NCI-H526 (cell line): ENCODE results near the gene CLGN.
"Not testable (repeated sequence)": the region's sequence is repeated elsewhere in the genome, so short reads cannot be mapped to it uniquely, and the experiment has no call there.

Experiments used
- DNase-seq, 2 experiments: peaks; one replicate each; lab custom pipeline; 2025; lab: John Stamatoyannopoulos, UW

Gene CLGN, protein sequence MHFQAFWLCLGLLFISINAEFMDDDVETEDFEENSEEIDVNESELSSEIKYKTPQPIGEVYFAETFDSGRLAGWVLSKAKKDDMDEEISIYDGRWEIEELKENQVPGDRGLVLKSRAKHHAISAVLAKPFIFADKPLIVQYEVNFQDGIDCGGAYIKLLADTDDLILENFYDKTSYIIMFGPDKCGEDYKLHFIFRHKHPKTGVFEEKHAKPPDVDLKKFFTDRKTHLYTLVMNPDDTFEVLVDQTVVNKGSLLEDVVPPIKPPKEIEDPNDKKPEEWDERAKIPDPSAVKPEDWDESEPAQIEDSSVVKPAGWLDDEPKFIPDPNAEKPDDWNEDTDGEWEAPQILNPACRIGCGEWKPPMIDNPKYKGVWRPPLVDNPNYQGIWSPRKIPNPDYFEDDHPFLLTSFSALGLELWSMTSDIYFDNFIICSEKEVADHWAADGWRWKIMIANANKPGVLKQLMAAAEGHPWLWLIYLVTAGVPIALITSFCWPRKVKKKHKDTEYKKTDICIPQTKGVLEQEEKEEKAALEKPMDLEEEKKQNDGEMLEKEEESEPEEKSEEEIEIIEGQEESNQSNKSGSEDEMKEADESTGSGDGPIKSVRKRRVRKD

DNA sequence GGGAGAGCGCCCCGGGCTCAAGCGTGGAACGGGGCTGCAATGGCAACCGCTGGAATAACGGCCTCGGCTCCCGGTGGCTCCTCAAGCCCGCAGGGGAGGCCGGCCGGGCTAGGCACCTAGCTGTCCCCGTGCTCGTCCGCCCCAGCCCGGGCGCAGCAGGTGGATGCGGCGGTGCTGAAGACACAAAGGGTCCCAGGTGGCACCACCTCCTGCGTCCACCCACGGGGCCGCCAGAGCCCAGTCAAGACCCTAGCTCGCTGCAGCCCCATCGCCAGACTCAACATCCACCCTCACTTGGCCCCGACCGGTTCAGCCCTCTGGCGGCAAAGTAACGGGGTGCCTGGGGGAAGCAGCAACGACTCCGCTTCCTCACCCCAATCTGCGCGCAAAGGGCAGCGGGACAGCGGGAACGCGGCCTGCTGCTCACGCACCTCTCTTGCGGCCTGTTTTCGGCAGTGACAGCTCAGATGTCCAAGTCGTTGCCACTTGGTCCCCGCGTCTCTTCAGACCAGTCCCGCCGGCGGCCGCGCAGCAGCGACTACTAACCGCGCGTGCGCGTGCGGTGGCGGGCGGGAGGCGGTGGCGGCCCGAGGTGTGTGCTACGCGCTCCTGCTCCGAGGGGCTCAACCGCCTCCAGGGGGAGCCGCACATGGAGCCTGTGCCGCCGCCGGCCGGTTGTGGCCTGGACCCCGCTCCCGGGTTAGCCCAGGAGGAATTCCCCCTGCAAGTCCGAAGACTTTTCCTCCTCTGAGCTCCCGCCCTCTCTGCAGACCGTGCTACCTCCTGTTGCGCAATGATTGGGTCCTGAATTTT is at the start of gene CLGN:
TSS of gene CLGN (minus strand) at position 543 of the 813 bp plus-strand sequence. CDS start 14,570 bp downstream, outside the sequence.
- DNase-seq, result peak; percentile 69 to 94

DNA sequence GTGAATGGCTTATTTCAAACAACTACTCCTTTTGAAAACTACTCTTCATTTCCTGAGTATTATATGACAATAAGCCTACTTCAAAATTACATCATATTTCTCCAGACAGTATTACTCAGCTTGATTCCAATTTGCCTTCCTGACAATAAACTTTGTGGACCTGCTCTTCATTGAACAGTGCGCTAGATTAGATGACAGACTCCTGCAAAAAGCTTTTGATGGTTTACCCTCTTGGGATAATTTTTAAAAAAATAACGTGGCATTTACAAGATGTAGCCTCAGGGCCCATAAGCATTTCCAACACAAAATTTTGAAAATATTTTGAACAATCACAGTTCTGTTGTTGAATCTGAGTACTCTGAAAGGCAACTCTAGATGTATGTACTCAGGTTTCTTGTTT is 44.7 kb upstream of the CLGN start:
- DNase-seq, result no peak

DNA sequence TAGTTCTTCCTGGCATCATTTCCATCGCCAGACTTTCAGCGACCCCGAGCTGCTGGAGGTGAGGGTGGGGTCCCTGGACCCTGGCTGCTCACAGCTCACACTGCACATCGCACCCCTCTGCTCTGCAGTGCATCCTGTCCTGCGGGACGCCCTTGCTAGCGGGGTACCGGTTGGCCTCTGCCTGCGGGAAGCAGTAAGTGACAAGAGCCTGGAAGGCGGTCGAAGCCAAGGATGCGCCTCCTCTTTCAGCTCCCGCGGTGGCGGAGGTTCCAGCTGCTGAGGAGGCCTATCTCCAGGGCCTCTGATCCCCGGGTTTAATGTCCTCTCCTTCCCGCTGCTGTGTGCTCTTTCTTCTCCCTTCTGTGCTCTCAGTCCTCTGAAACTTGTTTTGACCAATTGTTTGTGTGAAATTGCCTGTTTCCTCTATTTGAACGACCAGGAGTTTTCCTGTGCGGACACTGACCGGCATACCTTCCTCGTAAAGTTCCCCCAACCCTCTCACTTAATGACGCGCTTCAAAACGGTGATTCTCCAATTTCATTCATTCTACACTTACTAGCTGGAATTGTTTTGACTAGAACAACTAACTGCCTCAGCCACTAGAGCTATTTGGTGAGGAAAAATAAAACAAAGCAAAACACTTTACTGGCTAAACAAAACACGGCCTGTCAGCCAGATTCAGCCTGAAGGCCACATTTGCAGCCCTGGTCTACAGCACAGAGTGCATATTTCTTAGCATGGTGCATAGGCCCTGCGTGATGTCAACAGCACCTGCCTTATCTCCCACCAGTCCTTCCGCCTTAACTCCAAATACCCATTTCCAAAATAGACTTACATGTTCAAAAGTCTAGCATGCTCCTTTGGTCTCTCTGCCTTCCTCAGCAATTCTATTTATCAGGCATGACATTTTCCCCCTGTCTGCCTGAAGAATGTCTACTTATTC is 42.6 kb upstream of the CLGN start:
- DNase-seq, result no peak

DNA sequence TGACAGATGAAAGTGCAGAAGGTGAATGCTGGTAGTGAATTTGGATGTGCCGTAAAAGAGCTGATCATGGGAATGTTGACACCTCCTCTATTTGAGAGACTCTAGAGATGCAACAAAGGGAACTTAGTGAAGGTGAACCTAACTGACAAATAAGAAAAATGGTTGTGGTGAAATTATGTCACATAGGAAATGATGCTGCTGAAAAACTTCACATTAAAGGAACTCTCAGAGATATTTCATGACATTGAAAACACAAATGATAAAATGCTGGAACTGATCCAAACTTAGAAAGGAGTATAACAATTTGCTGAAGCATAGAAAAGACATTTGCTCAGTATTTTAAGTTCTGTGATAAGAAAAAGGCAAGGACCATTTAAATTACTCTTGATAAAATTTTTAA is 38.7 kb upstream of the CLGN start:
- DNase-seq, result no peak

DNA sequence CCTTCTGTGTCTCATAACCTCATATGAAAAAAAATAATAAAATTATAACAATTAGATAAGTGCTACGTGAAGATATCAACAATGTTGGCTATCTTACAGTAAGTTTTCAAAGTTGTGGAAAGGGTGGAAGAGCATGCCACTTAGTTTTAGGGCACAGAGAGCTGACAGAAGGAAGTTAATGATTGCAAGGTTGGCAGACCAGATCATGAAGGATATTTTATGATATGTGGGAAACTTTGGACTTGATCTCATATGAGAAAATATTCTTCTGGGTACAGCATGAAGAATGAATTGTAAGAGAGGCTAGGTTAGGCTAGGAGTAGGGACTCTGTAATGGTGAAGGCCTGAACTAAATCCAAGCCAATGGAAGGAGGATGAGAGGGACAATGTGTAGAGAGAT is 36.2 kb upstream of the CLGN start:
- DNase-seq, result no peak

DNA sequence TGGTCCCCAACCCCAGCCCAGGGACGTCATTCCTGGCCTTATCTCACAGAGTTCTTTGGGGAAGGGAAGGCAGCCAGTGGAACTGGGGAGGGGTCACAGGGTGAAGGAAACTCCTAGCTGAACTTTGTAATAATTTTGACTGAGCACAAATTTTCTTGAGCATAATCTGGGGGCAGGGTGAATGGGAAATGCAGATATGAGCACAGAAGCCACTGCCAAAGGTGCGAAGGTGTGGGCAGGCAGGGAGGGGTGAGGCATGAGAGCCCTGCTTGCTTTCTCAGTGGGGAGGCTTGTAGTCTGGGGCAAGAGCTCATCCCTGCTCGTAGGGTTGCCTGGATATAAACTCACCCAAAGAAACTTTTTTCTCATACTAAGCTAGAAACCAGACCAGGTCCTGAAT is 35.7 kb upstream of the CLGN start:
- DNase-seq, result no peak

DNA sequence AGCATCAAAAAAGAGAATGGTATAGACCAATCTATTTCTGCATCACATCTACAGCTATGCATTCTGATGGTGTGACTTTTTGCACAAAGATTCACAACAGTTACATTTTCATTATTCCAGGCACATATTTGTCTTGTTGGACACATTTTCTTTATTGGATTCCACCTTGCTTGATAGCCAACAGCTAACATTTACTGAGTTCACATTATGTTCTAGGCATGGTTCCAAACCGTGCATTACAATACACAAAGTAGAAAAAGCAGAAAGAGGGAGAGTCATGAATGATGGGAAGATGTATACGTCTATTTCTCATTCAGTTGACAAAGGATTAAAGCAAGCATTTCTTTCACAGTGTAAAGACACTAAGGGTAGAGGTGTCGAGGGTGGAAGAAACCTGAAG is 22.9 kb upstream of the CLGN start:
- no peak for DNase-seq

DNA sequence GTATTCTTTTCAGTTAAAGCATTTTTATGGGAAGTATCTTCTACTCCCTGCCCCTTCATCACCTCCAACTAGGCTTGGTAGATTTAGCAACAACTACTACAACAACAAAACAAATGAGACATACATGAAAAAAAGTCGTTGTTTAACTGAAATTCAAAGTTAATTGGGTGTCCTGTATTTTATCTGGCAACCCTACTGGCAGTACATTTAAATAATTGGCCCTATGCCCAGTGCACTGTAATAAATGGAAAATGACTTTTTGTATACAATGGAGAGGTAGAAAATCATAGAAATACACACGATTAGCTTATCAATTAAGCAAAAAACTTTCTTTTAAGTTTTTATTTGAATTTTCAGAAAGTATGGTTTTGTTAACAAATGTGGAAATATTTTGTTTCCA is 21.4 kb upstream of the CLGN start:
- DNase-seq, result peak; percentile 8 to 25

DNA sequence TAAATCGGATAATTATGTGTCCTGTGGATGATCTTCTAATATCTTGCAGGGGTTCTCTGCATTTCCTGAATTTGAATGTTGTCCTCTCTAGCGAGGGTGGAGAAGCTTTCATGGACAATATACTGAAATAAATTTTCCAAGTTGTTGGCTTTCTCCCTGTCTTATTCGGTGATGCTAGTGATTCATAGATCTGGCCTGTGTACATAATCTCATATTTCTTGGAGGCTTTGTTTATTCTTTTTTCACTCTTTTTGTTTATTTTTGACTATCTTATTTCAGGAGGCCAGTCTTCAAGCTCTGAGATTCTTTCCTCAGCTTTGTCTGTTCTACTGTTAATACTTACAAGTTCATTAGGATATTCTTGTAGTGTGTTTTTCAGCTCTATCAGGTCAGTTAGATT is 20.7 kb upstream of the CLGN start:
- DNase-seq, result no peak

DNA sequence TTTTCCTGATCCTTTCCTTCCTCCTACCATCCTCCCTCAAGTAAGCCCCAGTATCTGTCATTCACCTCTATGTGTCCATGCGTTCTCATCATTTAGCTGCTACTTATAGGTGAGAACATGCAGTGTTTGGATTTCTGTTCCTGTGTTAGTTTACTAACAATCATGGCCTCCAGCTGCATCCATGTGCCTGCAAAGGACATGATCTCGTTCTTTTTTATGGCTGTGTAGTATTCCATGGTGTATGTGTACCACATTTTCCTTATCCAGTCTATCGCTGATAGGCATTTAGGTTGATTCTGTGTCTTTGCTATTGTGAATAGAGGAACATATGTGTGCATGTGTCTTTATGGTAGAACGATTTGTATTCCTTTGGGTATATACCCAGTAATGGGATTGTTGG is 16.9 kb upstream of the CLGN start:
- not testable (repeated sequence) for DNase-seq

DNA sequence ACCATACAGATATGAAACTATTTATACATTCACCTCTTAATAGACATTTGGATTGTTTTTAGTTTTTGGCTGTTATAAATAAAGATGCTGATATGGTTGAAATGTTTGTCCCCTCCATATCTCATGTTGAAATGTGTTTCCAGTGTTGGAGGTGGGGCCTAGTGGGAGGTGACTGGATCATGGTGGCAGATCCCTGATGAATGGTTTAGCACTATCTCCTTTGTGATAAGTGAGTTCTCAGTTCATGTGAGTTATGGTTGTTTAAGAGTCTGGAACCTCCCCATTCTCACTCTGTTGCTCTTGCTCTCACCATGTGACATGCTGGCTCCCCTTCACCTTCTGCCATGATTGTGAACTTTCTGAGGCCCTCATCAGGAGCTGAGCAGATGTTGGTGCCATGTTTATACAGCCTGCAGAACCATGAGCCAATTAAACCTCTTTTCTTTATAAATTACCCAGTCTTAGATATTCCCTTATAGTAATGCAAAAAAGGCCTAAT is 12.2 kb upstream of the CLGN start:
- DNase-seq, result no peak

DNA sequence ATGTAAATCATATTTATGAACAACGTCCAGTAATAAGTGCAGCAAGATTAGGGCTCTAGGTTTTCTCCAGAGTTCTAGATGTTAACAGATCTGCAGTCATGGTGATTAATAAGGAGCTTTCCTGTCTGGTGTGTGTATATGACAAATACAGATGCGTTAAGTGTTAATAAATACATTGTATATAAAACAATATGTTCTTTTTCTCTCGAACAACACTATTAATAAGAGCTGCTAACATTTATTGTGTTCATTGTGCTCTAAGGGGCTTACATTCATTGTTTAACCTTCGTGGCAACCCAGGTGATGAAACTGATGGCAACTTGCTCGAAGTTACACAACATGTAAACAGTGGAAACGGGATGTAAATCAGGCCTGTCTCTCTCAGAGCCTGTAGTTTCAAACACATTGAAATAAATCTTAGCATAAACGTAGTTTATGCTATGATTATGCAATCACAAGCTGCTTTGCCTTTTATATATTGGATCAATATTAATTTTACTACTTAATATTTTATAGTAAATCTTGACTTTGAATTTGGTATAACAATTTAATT is 547 bp upstream of the CLGN start:
- DNase-seq, result peak in 1 of 2 experiments; percentile 39

DNA sequence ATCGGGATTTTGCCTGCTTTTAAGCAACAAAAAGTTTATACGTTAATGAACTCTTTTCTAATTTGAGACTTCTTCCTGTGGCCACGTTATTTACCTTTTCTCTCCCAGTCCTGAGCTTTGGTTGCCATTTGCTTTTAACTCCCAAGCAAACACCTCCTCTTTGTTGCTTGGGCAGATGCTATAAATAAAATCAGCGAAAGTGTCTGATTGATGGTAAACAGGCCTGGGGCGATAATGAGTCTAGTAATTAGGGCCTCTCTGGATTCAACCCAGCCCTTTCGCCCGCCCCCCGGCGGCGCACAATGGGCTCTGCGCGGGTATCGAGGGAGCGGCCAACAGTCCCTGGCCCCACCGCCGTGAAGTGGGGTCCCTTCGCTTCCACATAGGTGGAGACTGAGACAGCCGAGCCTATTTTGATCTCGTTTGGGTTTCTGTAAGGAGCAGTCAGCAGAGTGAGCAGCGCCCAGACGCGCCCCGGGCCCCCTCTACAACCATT is 790 bp downstream of the CLGN start:
- DNase-seq, result peak; percentile 61 to 87

DNA sequence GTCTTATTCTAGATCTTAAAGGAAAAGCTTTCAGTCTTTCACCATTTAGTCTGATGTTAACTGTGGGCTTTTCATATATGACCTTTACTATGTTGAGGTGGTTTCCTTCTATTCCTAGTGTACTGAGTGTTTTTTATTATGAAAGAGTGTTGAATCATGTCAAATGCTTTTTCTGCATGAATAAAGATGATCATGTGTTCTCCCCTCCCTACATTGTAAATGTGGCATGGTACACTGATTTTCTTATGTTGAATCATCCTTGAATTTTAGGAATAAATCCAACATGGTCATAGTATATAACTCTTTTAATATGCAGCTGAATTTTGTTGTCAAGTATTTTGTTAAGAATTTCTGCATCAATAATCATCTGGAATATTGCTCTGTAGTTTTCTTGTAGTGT is 4.3 kb downstream of the CLGN start:
- no peak for DNase-seq

DNA sequence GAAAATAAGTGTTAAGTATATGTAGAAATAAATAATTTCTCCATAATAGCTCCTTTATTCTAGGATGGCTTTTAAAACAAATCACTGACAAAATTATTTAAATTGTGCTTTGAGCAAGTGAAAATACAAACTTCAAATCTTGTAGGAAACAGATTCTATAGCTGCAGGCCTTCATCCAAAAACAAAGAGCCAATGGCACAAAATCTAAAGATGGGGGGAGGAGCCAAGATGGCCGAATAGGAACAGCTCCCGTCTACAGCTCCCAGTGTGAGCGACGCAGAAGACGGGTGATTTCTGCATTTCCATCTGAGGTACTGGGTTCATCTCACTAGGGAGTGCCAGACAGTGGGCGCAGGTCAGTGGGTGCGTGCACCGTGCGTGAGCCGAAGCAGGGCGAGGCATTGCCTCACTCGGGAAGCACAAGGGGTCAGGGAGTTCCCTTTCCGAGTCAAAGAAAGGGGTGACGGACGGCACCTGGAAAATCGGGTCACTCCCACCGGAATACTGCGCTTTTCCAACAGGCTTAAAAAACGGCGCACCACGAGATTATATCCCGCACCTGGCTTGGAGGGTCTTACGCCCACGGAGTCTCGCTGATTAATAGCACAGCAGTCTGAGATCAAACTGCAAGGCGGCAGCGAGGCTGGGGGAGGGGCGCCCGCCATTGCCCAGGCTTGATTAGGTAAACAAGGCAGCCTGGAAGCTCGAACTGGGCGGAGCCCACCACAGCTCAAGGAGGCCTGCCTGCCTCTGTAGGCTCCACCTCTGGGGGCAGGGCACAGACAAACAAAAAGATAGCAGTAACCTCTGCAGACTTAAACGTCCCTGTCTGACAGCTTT is 14.1 kb downstream of the CLGN start:
- DNase-seq, result not testable (repeated sequence)

DNA sequence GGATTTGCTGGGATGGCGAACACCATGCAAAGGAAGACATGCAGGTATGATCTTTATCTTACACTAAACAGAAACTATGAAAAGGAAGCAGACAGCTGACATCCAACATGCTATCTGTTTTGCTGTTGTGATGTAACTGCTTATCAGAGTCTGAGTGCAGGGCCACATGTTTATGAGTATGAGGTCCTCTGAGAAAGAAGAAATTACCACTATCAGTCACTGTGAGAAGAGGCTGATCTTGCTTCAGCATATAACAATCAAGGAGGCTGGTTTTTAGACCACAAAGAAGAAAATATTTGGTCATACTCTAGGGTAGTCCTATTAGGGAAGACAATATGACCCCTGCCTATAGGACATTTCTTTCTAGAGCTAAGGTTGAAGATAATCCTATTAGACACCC is 18.5 kb downstream of the CLGN start:
- DNase-seq, result peak in 1 of 2 experiments; percentile 2

DNA sequence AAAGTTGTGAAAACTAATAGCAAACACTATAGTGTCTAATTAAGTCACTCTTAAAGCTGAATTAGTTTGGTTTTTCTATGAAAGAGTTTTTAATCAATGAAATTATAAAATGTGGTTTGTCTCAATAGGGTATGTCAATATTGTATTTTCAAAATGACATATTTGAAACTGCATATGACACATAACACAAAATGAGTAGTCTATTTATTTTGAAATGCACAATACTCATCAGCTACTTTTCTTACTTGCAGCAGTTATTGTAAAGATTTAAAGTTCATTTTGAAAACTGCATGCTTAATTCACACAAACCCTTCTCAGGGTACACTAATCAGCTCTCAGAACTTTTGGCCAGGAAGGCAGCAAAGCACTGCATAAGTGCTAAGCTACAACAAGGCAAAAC is 21.2 kb downstream of the CLGN start:
- DNase-seq, result no peak

DNA sequence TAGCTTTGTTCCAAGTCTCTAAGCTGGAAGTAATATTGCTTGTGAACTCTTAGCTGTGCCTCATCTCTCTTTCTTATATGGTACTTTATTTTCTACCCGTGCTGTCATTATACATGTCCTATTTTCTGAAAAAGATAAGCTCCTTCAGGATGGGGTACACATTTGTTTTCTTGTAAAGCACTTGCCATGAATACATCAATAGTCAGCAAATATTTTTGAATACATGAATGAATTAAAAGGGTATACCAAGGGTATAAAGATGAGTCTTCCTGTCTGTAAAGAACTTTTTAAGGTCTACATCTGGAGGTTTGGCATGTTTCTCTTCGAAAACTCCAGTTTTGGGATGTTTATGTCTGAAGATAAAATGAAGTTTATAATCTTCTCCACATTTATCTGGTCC is 27.3 kb downstream of the CLGN start:
- no peak for DNase-seq

DNA sequence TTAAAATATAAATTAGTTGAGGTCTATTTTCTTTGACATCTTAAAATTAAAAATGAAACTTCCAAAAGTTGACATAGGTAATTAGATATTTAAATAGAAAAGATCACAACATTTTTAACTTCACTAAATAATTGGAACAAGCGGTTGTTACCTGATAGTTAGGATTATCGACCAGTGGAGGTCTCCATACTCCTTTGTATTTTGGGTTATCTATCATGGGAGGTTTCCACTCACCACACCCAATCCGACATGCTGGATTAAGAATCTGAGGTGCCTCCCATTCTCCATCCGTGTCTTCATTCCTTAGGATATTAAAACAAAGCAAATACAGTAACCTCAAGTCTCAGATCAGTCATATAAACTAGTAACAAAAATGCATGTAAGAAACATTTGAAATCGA is 31.8 kb downstream of the CLGN start:
- peak in 1 of 2 experiments; percentile 14 for DNase-seq

DNA sequence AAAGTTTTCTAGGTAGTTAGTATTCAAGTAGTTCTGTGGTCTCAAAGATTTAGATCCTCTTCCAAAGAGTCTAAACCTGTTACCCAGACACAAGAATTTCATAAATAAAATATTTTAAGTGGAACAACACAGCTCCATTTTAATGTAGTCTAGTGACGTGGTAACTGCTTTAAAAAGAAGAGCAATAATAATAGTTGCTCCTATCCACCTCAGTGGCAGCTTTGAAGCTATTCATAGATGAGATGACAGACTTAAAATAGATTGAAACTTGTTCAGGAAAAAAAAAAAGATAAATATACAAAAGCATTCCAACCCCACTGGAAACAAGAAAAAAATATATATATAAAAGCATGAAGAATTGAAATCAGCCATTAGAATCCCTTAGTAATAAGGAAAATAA is 39.4 kb downstream of the CLGN start:
- no peak for DNase-seq
